HL-60 (cell line): ENCODE data around the gene SUMO1.

ENCODE experiments used
- DNase-seq, 2 experiments: peaks; one replicate each; pipeline ENCODE4 v3.0.0-alpha.2; 2010 to 2020; ENCODE audit warnings: low read depth in 1 of 2, low spot score in 1 of 2
- H3K27ac ChIP-seq: fragments of 250-450 bp; sonication (Bioruptor Pico); replicated peaks from 2 replicates; pipeline ENCODE4 v1.5.1; 2020; ENCODE audit warnings: mild to moderate bottlenecking, moderate library complexity
- H3K27me3 ChIP-seq: fragments of 250-450 bp; sonication (Bioruptor Pico); 2 replicates; pipeline ENCODE4 v1.5.1; 2021; ENCODE audit warnings: mild to moderate bottlenecking, moderate library complexity; ENCODE audit not compliant: insufficient read depth, poor library complexity, severe bottlenecking
- H3K4me3 ChIP-seq: replicated peaks from 2 replicates; pipeline ENCODE4 v1.5.1; 2011; ENCODE audit warnings: mild to moderate bottlenecking, control low read depth, low read length; ENCODE audit not compliant: insufficient read depth
- GABPA ChIP-seq: IDR thresholded peaks from 2 replicates; pipeline ENCODE4 v1.6.1; 2012; ENCODE audit warnings: low read depth
- POLR2AphosphoS5 ChIP-seq: IDR thresholded peaks from 2 replicates; pipeline ENCODE4 v1.6.1; 2012; ENCODE audit warnings: low read depth
- REST ChIP-seq: IDR thresholded peaks from 2 replicates; pipeline ENCODE4 v1.6.1; 2012; ENCODE audit warnings: low read depth; ENCODE audit not compliant: insufficient replicate concordance
- SPI1 ChIP-seq: IDR thresholded peaks from 2 replicates; pipeline ENCODE4 v1.6.1; 2012; ENCODE audit warnings: low read depth, mild to moderate bottlenecking, borderline replicate concordance
- TF ChIP-seq, protein P1 (sequence below): IDR thresholded peaks from one replicate; pipeline ENCODE4 v1.5.1; 2011; ENCODE audit warnings: low read length, control low read depth, inconsistent platforms; ENCODE audit not compliant: insufficient read depth

SUMO1 gene

DNA sequence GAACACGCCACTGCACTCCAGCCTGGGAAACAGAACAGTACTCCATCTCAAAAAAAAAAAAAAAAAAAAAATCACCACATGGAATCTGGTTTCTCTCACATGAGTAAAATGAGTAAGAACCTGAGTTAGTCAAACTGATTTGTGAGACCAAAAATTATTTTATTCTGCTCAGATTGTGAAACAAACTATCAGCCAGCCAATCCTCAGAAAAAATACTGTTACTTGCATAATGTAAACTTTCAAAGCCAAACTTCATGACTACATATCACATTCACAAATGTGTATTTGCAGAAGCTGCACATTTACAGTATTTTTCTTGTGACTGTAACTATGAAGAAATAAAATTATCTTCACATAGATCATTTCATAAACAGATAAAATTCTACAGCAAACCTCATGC lies 23.2 kb downstream of the SUMO1 start:
- Histone ChIP-seq H3K4me3 (no peak overlapping the region), H3K27me3 (no peaks in the 10 kb centered on the region), H3K27ac (no peak overlapping the region)
- TF ChIP-seq GABPA (no peak), SPI1 (no peak), REST (no peak), POLR2AphosphoS5 (no peak)
- TF ChIP-seq, protein P1, sequence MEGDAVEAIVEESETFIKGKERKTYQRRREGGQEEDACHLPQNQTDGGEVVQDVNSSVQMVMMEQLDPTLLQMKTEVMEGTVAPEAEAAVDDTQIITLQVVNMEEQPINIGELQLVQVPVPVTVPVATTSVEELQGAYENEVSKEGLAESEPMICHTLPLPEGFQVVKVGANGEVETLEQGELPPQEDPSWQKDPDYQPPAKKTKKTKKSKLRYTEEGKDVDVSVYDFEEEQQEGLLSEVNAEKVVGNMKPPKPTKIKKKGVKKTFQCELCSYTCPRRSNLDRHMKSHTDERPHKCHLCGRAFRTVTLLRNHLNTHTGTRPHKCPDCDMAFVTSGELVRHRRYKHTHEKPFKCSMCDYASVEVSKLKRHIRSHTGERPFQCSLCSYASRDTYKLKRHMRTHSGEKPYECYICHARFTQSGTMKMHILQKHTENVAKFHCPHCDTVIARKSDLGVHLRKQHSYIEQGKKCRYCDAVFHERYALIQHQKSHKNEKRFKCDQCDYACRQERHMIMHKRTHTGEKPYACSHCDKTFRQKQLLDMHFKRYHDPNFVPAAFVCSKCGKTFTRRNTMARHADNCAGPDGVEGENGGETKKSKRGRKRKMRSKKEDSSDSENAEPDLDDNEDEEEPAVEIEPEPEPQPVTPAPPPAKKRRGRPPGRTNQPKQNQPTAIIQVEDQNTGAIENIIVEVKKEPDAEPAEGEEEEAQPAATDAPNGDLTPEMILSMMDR, result no peak
- no peak for DNase-seq

GRCh38 chr2:202208526-202208925 lies 29.9 kb downstream of the SUMO1 start:
- DNase-seq, result no peak
- TF ChIP-seq GABPA (no peak), REST (no peak), SPI1 (no peak), POLR2AphosphoS5 (no peak)
- TF ChIP-seq, protein P1, result no peak
- Histone ChIP-seq H3K27me3 (no peaks in the 10 kb centered on the region), H3K4me3 (no peak overlapping the region), H3K27ac (no peak overlapping the region)

- DNase-seq, result no peak
- no peaks in the 10 kb centered on the region for H3K27me3 ChIP-seq
- no peak overlapping the region for H3K4me3 ChIP-seq
- no peak for TF ChIP-seq REST
- 0 out of 2 replicates have a peak, but pooled peaks have one; percentile 3 for TF ChIP-seq SPI1
- no peak overlapping the region for H3K27ac ChIP-seq
These were observed 33.5 kb downstream of the SUMO1 start for GRCh38 chr2:202204855-202205254.

DNA sequence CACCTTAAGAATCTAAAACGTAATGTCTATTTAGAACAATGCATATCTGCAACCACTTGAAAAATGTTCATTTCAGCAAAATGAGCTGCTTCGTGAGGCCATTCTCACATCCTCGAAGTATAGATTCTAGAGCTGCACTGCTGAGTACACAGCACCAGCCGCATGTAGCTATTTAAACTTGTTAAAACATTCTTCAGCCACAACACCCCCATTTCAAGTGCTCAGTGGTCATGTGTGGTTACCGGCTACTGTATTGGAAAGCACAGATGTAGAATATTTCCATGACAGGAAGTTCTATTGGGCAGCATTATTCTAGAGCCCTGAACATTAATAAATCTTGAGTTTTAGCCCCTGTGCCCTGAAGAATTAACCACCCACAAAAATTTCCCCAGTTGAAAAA lies 35.0 kb downstream of the SUMO1 start:
- H3K27me3 ChIP-seq, result no peaks in the 10 kb centered on the region
- H3K4me3 ChIP-seq, result no peak overlapping the region
- TF ChIP-seq REST (no peak), SPI1 (no peak), GABPA (no peak), POLR2AphosphoS5 (no peak)
- TF ChIP-seq, protein P1, result no peak
- H3K27ac ChIP-seq, result no peak overlapping the region
- no peak for DNase-seq
